HCT116 (cell line): Measurements from ENCODE around the gene MCAT. TPM values are rescaled to one million over a fixed set of nuclear protein-coding genes. Genes with fewer than 3 reads are reported as not detected.

Experiments
- ATAC-seq: fragments of 200-7000 bp; cut with Tn5 transposase; 2 replicates; pipeline ENCODE4 v1.9.1; 2020; ENCODE audit warnings: mild to moderate bottlenecking, moderate library complexity
- BruUV-seq: library from RNA; stranded (reverse); fragments of 400-500 nt; replicated peaks from 2 replicates; lab custom pipeline; 2021; lab: Mats Ljungman, UMichigan
- CTCF ChIA-PET: fragments of 300-600 bp; sonication (Branson Sonifier 250); formaldehyde crosslinking; loops from one replicate; lab custom pipeline; 2021; ENCODE audit warnings: antibody characterized with exemption; lab: Charles Lee
- POLR2A ChIA-PET: fragments of 300-600, 350-600 bp; sonication (Branson Sonifier 250); formaldehyde crosslinking; loops from one replicate; lab custom pipeline; 2021; ENCODE audit warnings: antibody characterized with exemption; lab: Charles Lee
- RAD21 ChIA-PET, 2 experiments: fragments of 300-600 bp; sonication (Branson Sonifier 250); formaldehyde crosslinking; loops; one replicate each; lab custom pipeline; 2023; ENCODE audit warnings: low total read pairs in 2 of 2; ENCODE audit not compliant: uncharacterized antibody in 2 of 2, unreplicated experiment in 2 of 2, low non-redundant PET in 1 of 2; lab: Charles Lee
- DNase-seq: peaks from one replicate; pipeline ENCODE4 v3.0.0-alpha.2; 2010; ENCODE audit warnings: low read depth, low spot score
- H2AFZ ChIP-seq: fragments of 200-600 bp; shearing (Covaris generic), sonication (generic); 2 replicates; pipeline ENCODE4 v1.6.1; 2017; ENCODE audit warnings: low read depth, mixed run types, mixed read lengths, antibody characterized with exemption, low read length; ENCODE audit not compliant: poor library complexity, severe bottlenecking
- H3K27ac ChIP-seq: 2 replicates; pipeline ENCODE4 v1.5.1; 2012; ENCODE audit warnings: low read depth, low read length
- H3K27me3 ChIP-seq: fragments of 200-600 bp; sonication (generic); 2 replicates; pipeline ENCODE4 v1.6.1; 2016; ENCODE audit warnings: mixed run types, low read length, mixed read lengths; ENCODE audit not compliant: insufficient read depth
- H3K36me3 ChIP-seq, 2 experiments: fragments of 200-500 bp in 1 of 2; fragments of 200-600 bp in 1 of 2; sonication (Bioruptor generic) in 1 of 2; sonication (generic) in 1 of 2; 2 replicates each; pipeline versions ENCODE4 v1.5.1 to v1.6.1; 2014 to 2016; ENCODE audit warnings: low read length in 2 of 2, inconsistent platforms in 1 of 2, mixed read lengths in 1 of 2, mixed run types in 1 of 2; ENCODE audit not compliant: insufficient read depth in 2 of 2, control insufficient read depth in 1 of 2
- H3K4me1 ChIP-seq, 2 experiments: fragments of 200-600 bp in 1 of 2; sonication (generic) in 1 of 2; 2 replicates each; pipeline versions ENCODE4 v1.5.1 to v1.6.1; 2012 to 2017; ENCODE audit warnings: low read length in 2 of 2, inconsistent platforms in 1 of 2, mild to moderate bottlenecking in 1 of 2, mixed read lengths in 1 of 2, mixed run types in 1 of 2, moderate library complexity in 1 of 2; ENCODE audit not compliant: insufficient read depth in 2 of 2, control insufficient read depth in 1 of 2
- H3K4me2 ChIP-seq: fragments of 200-600 bp; sonication (generic); 2 replicates; pipeline ENCODE4 v1.6.1; 2017; ENCODE audit warnings: mixed run types, low read length, mixed read lengths
- H3K4me3 ChIP-seq, 2 experiments: fragments of 200-600 bp in 1 of 2; sonication (generic) in 1 of 2; replicated peaks in 1 of 2; 2 replicates each; pipeline ENCODE4 v1.5.1; 2011 to 2016; ENCODE audit warnings: low read length in 2 of 2, control low read depth in 1 of 2, low read depth in 1 of 2, mild to moderate bottlenecking in 1 of 2, mixed read lengths in 1 of 2, mixed run types in 1 of 2
- H3K79me2 ChIP-seq: fragments of 200-600 bp; sonication (generic); 2 replicates; pipeline ENCODE4 v1.6.1; 2017; ENCODE audit warnings: mild to moderate bottlenecking, mixed run types, low read length, moderate library complexity, mixed read lengths; ENCODE audit not compliant: insufficient read depth
- H3K9ac ChIP-seq: fragments of 200-600 bp; sonication (generic); 2 replicates; pipeline ENCODE4 v1.6.1; 2016; ENCODE audit warnings: low read length, mixed read lengths
- H3K9me2 ChIP-seq: fragments of 200-600 bp; sonication (generic), shearing (Covaris generic); 2 replicates; pipeline ENCODE4 v1.6.1; 2017; ENCODE audit warnings: mixed run types, mild to moderate bottlenecking, moderate library complexity; ENCODE audit not compliant: insufficient read depth
- H3K9me3 ChIP-seq, 2 experiments: fragments of 200-500 bp in 1 of 2; fragments of 200-600 bp in 1 of 2; sonication (Bioruptor generic) in 1 of 2; sonication (generic) in 1 of 2; 2 replicates each; pipeline ENCODE4 v1.6.1; 2014 to 2017; ENCODE audit warnings: low read length in 2 of 2, mixed read lengths in 2 of 2, inconsistent platforms in 1 of 2, low read depth in 1 of 2, mild to moderate bottlenecking in 1 of 2, mixed run types in 1 of 2, moderate library complexity in 1 of 2; ENCODE audit not compliant: control insufficient read depth in 1 of 2, insufficient read depth in 1 of 2
- H4K20me1 ChIP-seq: fragments of 200-600 bp; sonication (generic), shearing (Covaris generic); 2 replicates; pipeline ENCODE4 v1.6.1; 2017; ENCODE audit warnings: mixed run types, mild to moderate bottlenecking, moderate library complexity; ENCODE audit not compliant: insufficient read depth
- CBX3 ChIP-seq: IDR thresholded peaks from 2 replicates; pipeline ENCODE4 v1.6.1; 2012; ENCODE audit warnings: low read depth
- CEBPB ChIP-seq: IDR thresholded peaks from 2 replicates; pipeline ENCODE4 v1.6.1; 2012; ENCODE audit warnings: low read depth
- CTCF ChIP-seq, 3 experiments: fragments of 200-600 bp in 1 of 3; sonication (generic) in 1 of 3; IDR thresholded peaks in 2 of 3; conservative IDR thresholded peaks in 1 of 3; 2 replicates each; pipeline ENCODE4 v1.5.1; 2012 to 2017; ENCODE audit warnings: low read depth in 2 of 3, low read length in 2 of 3, antibody characterized with exemption in 1 of 3, borderline replicate concordance in 1 of 3, control low read depth in 1 of 3, mild to moderate bottlenecking in 1 of 3, mixed read lengths in 1 of 3, mixed run types in 1 of 3, moderate library complexity in 1 of 3; ENCODE audit not compliant: insufficient read depth in 1 of 3
- EZH2 ChIP-seq: fragments of 200-600 bp; sonication (generic); IDR thresholded peaks from 2 replicates; pipeline ENCODE4 v1.6.1; 2017; ENCODE audit warnings: antibody characterized with exemption, mixed run types
- JUND ChIP-seq: IDR thresholded peaks from 2 replicates; pipeline ENCODE4 v1.6.1; 2012
- TCF7L2 ChIP-seq: IDR thresholded peaks from 2 replicates; pipeline ENCODE4 v1.7.0; 2011; ENCODE audit warnings: borderline replicate concordance, inconsistent platforms; ENCODE audit not compliant: insufficient read depth, insufficient read length; ENCODE audit errors: extremely low read depth
- ZBTB33 ChIP-seq: IDR thresholded peaks from 2 replicates; pipeline ENCODE4 v1.6.1; 2011; ENCODE audit warnings: mild to moderate bottlenecking, low read length, moderate library complexity; ENCODE audit not compliant: insufficient replicate concordance; ENCODE audit errors: extremely low read depth
- intact Hi-C: fragments of 100-400 bp; cut with micrococcal nuclease; formaldehyde crosslinking; loops from 2 replicates; pipeline ENCODE4 v1.10.0; 2022
- total RNA-seq: library from RNA; stranded (reverse); gene quantifications from one replicate; pipeline ENCODE4 v1.2.1, GENCODE V29; 2021; ENCODE audit not compliant: unreplicated experiment

The MCAT gene
- total RNA-seq, 1 experiment from 2014 or later, result 34.8 TPM

- H2AFZ ChIP-seq, result no peak overlapping the region
- no peak overlapping the region for H3K9ac ChIP-seq
- ChIA-PET CTCF (no interaction called here), POLR2A (no interaction called here), RAD21 (no interaction called here)
- H3K79me2 ChIP-seq, result no peaks in the 10 kb centered on the region
- H3K4me2 ChIP-seq, result no peak overlapping the region
- ATAC-seq (no peak), DNase-seq (no peak)
- H3K4me3 ChIP-seq, result no peak overlapping the region
- no TSS peak for BruUV-seq
- no peak overlapping the region for H3K27ac ChIP-seq
- H3K27me3 ChIP-seq, result no peaks in the 10 kb centered on the region
- H3K36me3 ChIP-seq, result peaks cover 18 to 58% of the 10 kb centered on the region in 2 experiments
- intact Hi-C loops, result no loop called here
- H4K20me1 ChIP-seq, result no peaks in the 10 kb centered on the region
- no peaks in the 10 kb centered on the region for H3K9me2 ChIP-seq
- TF ChIP-seq ZBTB33 (no peak), CBX3 (no peak), EZH2 (no peak), TCF7L2 (no peak), CEBPB (no peak), JUND (no peak), CTCF (IDR thresholded peaks at IDR 0.05 in 2 of 3, conservative IDR thresholded peaks at IDR 0.05 in 1 of 3; ENCODE audit: borderline replicate concordance in 1 of 3, insufficient read depth in 1 of 3, low read depth in 2 of 3, low read length in 2 of 3) (no peak)
- no peaks in the 10 kb centered on the region for H3K9me3 ChIP-seq
- no peaks in the 10 kb centered on the region for H3K4me1 ChIP-seq
These were observed 30.9 kb upstream of the MCAT start for GRCh38 chr22:43173976-43174720.
